Measurements from ENCODE around the gene GTF2A2. TPM values are rescaled to one million over a fixed set of nuclear protein-coding genes. Genes with fewer than 3 reads are reported as not detected.

Gene GTF2A2
- total RNA-seq, 4 donors from 2014 or later: 18.7 to 35.7 (median 28.2) TPM

DNA sequence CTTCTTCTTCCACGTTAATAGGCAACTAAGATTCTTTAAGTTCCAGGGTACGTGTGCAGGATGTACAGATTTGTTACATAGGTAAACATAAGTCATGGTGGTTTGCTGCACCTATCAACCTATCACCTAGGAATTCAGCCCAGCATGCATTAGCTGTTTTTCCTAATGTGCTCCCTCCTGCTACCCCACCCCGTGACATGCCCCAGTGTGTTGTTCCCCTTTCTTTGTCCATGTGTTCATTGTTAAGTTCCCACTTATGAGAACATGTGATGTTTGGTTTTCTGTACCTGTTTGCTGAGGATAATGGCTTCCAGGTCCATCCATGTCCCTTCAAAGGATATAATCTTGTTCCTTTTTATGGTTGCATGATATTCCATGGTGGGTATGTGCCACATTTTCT is 21.1 kb downstream of the GTF2A2 start:
- Histone ChIP-seq H3K9me3 (no peaks in the 10 kb centered on the region), H3K4me3 (no peak overlapping the region), H3K27ac (peak overlapping the region in 1 of 4 donors; percentile 29), H3K36me3 (peaks cover 0 to 56% (median 3%) of the 10 kb centered on the region in 3 donors), H3K27me3 (no peaks in the 10 kb centered on the region), H3K4me1 (no peaks in the 10 kb centered on the region)
- 79 to 88% methylated on average over 3 of the region's 3 CpGs for WGBS, 2 donors
- DNase-seq: no peak
- no peak for TF ChIP-seq POLR2A (IDR thresholded peaks at IDR 0.05)
- TF ChIP-seq, protein P1, sequence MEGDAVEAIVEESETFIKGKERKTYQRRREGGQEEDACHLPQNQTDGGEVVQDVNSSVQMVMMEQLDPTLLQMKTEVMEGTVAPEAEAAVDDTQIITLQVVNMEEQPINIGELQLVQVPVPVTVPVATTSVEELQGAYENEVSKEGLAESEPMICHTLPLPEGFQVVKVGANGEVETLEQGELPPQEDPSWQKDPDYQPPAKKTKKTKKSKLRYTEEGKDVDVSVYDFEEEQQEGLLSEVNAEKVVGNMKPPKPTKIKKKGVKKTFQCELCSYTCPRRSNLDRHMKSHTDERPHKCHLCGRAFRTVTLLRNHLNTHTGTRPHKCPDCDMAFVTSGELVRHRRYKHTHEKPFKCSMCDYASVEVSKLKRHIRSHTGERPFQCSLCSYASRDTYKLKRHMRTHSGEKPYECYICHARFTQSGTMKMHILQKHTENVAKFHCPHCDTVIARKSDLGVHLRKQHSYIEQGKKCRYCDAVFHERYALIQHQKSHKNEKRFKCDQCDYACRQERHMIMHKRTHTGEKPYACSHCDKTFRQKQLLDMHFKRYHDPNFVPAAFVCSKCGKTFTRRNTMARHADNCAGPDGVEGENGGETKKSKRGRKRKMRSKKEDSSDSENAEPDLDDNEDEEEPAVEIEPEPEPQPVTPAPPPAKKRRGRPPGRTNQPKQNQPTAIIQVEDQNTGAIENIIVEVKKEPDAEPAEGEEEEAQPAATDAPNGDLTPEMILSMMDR (IDR thresholded peaks at IDR 0.05): no peak
- intact Hi-C loops (cut with DNase I): no loop called here

DNA sequence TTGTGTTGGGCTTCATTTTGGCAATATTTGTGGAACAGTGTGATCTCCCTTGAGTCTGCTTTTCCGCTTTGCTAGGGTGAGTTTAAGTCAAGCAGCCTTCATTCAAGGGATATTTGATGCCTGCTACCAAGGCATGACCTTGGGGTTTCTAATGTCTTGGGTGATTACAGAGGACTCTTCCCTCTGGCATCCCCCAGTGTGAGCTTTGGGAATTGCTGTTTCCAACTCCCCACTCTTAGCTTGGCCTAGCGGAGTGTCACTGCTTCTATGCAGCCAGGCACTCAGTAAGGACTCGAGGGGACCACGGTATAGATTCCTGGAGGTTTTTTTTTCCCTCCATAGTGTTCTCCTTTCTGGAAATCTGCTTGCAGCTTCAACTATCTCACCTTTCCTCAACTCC is 24.6 kb downstream of the GTF2A2 start:
- no peaks in the 10 kb centered on the region for H3K4me1 ChIP-seq
- H3K27me3 ChIP-seq: no peaks in the 10 kb centered on the region
- WGBS, 2 donors: 54 to 63% methylated on average over 4 of the region's 4 CpGs
- H3K27ac ChIP-seq: no peak overlapping the region
- H3K9me3 ChIP-seq: no peaks in the 10 kb centered on the region
- intact Hi-C loops (cut with DNase I): no loop called here
- no peak for DNase-seq
- peaks cover 0 to 21% (median 0%) of the 10 kb centered on the region in 3 donors for H3K36me3 ChIP-seq
- TF ChIP-seq, protein P1 (IDR thresholded peaks at IDR 0.05): no peak
- no peak overlapping the region for H3K4me3 ChIP-seq

DNA sequence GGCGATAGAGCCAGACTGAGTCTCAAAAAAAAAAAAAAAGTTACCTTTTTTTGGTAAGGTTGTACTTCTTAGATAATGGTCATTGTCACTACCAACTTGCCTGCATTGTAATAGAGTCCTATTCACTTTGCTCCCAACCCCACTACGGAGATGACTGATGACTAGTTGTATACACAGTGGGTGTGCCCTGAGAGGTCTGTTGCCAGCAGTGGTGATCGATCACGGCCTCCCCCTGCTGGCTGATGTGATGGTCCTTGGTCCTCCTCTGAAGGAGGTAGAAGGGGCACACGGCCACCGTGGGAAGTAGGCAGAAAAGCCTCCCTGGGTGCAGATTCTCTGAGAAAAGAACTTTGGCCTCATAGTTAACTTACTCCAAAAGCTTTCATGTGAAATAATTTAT is 35.0 kb downstream of the GTF2A2 start:
- no peaks in the 10 kb centered on the region for H3K36me3 ChIP-seq
- no peaks in the 10 kb centered on the region for H3K9me3 ChIP-seq
- peaks cover 0 to 27% (median 0%) of the 10 kb centered on the region in 4 donors for H3K27me3 ChIP-seq
- TF ChIP-seq POLR2A (IDR thresholded peaks at IDR 0.05): no peak
- TF ChIP-seq, protein P1 (IDR thresholded peaks at IDR 0.05): peak in 4 of 6 experiments; percentile 23 to 45 (median 36)
- H3K4me3 ChIP-seq: no peak overlapping the region
- H3K27ac ChIP-seq: no peak overlapping the region
- intact Hi-C loops (cut with DNase I): no loop called here
- no peak for DNase-seq
- WGBS, 2 donors: 17 to 21% methylated on average over 6 of the region's 6 CpGs
- no peaks in the 10 kb centered on the region for H3K4me1 ChIP-seq

DNA sequence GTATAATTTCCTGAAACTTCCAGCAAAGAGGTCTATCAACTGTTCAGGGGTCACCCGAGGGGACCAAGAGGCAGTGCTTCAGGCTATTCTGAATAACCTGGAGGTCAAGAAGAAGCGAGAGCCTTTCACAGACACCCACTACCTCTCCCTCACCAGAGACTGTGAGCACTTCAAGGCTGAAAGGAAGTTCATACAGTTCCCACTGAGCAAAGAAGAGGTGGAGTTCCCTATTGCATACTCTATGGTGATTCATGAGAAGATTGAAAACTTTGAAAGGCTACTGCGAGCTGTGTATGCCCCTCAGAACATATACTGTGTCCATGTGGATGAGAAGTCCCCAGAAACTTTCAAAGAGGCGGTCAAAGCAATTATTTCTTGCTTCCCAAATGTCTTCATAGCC is 38.9 kb downstream of the GTF2A2 start:
- peaks cover 0 to 18% (median 0%) of the 10 kb centered on the region in 4 donors for H3K27me3 ChIP-seq
- 68 to 79% methylated on average over 4 of the region's 4 CpGs for WGBS, 2 donors
- peak overlapping the region in 1 of 4 donors; percentile 38 for H3K27ac ChIP-seq

DNA sequence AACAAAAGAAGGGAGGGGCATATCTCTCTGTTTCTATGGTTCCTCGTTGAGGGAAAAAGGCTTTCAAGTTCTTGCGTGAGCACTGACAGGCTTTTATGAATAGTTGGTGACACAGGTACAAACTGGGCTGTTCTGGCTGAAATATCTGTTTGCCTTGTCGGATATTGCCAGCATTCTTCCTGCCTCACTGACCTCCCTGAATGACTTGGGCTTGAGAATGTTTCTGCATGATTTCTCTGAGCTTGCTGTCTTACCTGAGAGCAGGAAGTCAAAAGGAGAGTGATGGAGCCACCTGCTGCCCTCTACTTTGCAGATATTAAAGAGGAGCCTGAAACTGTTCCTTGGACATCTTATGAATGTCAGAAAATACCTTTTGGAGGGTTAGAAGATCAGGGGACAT is 40.9 kb downstream of the GTF2A2 start:
- peaks cover 0 to 23% (median 0%) of the 10 kb centered on the region in 4 donors for H3K27me3 ChIP-seq
- DNase-seq: no peak
- WGBS, 2 donors: 35 to 40% methylated on average over 3 of the region's 3 CpGs
- H3K4me3 ChIP-seq: peak overlapping the region; percentile 5 to 30 (median 20)
- no peaks in the 10 kb centered on the region for H3K9me3 ChIP-seq
- H3K27ac ChIP-seq: peak overlapping the region in 3 of 4 donors; percentile 22 to 71 (median 60)
- H3K4me1 ChIP-seq: peaks cover 0 to 28% (median 0%) of the 10 kb centered on the region in 3 donors
- TF ChIP-seq POLR2A (IDR thresholded peaks at IDR 0.05): no peak
- TF ChIP-seq, protein P1 (IDR thresholded peaks at IDR 0.05): peak in 1 of 6 experiments; percentile 31
- no peaks in the 10 kb centered on the region for H3K36me3 ChIP-seq
- intact Hi-C loops (cut with DNase I): loop anchor here (10.0 kb wide), 1 partner anchor 72 kb away; no protein-coding TSS in a partner anchor

More for the DNA sequence above, 38.9 kb downstream of the GTF2A2 start:
- Histone ChIP-seq H3K4me1 (peaks cover 0 to 24% (median 0%) of the 10 kb centered on the region in 3 donors), H3K4me3 (peak overlapping the region in 3 of 4 donors; percentile 19 to 30 (median 29)), H3K36me3 (no peaks in the 10 kb centered on the region), H3K9me3 (no peaks in the 10 kb centered on the region)
- DNase-seq: no peak
- TF ChIP-seq POLR2A (IDR thresholded peaks at IDR 0.05): no peak
- TF ChIP-seq, protein P1 (IDR thresholded peaks at IDR 0.05): no peak
- intact Hi-C loops (cut with DNase I): loop anchor here (10.0 kb wide), 1 partner anchor 74 kb away; no protein-coding TSS in a partner anchor
